ENCODE results near the gene PDE6A. TPM values are rescaled to one million over a fixed set of nuclear protein-coding genes. Genes with fewer than 3 reads are reported as not detected.

The PDE6A gene
- total RNA-seq, 8 experiments from 2014 or later: 0.07 to 0.85 (median 0.27) TPM; not detected in 1

GRCh38 chr5:149820012-149820411, 124.6 kb downstream of the PDE6A start:
- no peak for ATAC-seq (replicated peaks in 6 of 8)
- 75 to 100% (median 90%) methylated on average over 2 of the region's 2 CpGs; no CpG with 5 or more reads in 7 of the 10 experiments for WGBS, 10 experiments
- Histone ChIP-seq H3K27ac (no peak overlapping the region), H3K4me1 (replicated peaks in 1 of 2) (peaks cover 6 to 21% of the 10 kb centered on the region in 2 donors), H3K4me3 (no peak overlapping the region)
- in situ Hi-C loops (cut with MboI; ENCODE audit: low pct_unique_long_range_greater_than_20kb in 2 of 9, low sequenced_read_pairs in 9 of 9, unreplicated experiment in 9 of 9): loop anchor here in 4 of 9 experiments (10.0 kb wide), 2 partner anchors 155 to 185 kb away; no protein-coding TSS in a partner anchor

- Histone ChIP-seq H3K27ac (no peak overlapping the region), H3K4me3 (no peak overlapping the region), H3K4me1 (replicated peaks in 1 of 2) (peaks cover 0 to 12% of the 10 kb centered on the region in 2 donors)
- in situ Hi-C loops (cut with MboI; ENCODE audit: low pct_unique_long_range_greater_than_20kb in 2 of 9, low sequenced_read_pairs in 9 of 9, unreplicated experiment in 9 of 9): loop anchor here in 1 of 9 experiments (10.0 kb wide), 1 partner anchor 173 kb away; no protein-coding TSS in a partner anchor
- WGBS, 10 experiments: 84 to 100% (median 100%) methylated on average over 1 to 4 of the region's 4 CpGs; no CpG with 5 or more reads in 5 of the 10 experiments
- no peak for ATAC-seq (replicated peaks in 6 of 8)
Measured at GRCh38 chr5:149818116-149818515, 126.5 kb downstream of the PDE6A start.

GRCh38 chr5:149817539-149818060, 127.0 kb downstream of the PDE6A start:
- WGBS, 10 experiments: 20 to 100% (median 86%) methylated on average over 1 to 2 of the region's 4 CpGs; no CpG with 5 or more reads in 3 of the 10 experiments
- in situ Hi-C loops (cut with MboI; ENCODE audit: low pct_unique_long_range_greater_than_20kb in 2 of 9, low sequenced_read_pairs in 9 of 9, unreplicated experiment in 9 of 9): loop anchor here in 1 of 9 experiments (10.0 kb wide), 1 partner anchor 173 kb away; no protein-coding TSS in a partner anchor
- peak in 1 of 8 experiments; percentile 20 for ATAC-seq (replicated peaks in 6 of 8)
- no peak overlapping the region for H3K4me3 ChIP-seq
- no peak overlapping the region for H3K27ac ChIP-seq
- peaks cover 0 to 9% of the 10 kb centered on the region in 2 donors for H3K4me1 ChIP-seq (replicated peaks in 1 of 2)

- Histone ChIP-seq H3K4me3 (no peak overlapping the region), H3K27ac (no peak overlapping the region), H3K4me1 (replicated peaks in 1 of 2) (peaks cover 0 to 9% of the 10 kb centered on the region in 2 donors)
- no peak for ATAC-seq (replicated peaks in 6 of 8)
- WGBS, 10 experiments: 80 to 100% (median 93%) methylated on average over 1 to 2 of the region's 2 CpGs; no CpG with 5 or more reads in 7 of the 10 experiments
- in situ Hi-C loops (cut with MboI; ENCODE audit: low pct_unique_long_range_greater_than_20kb in 2 of 9, low sequenced_read_pairs in 9 of 9, unreplicated experiment in 9 of 9): loop anchor here in 1 of 9 experiments (10.0 kb wide), 1 partner anchor 172 kb away; no protein-coding TSS in a partner anchor
Measured at GRCh38 chr5:149816661-149817060, 127.9 kb downstream of the PDE6A start.

- in situ Hi-C loops (cut with MboI; ENCODE audit: low pct_unique_long_range_greater_than_20kb in 2 of 9, low sequenced_read_pairs in 9 of 9, unreplicated experiment in 9 of 9): loop anchor here in 1 of 9 experiments (10.0 kb wide), 1 partner anchor 167 kb away; no protein-coding TSS in a partner anchor
- no peak for ATAC-seq (replicated peaks in 6 of 8)
- H3K4me1 ChIP-seq (replicated peaks in 1 of 2): peaks cover 0 to 9% of the 10 kb centered on the region in 2 donors
- H3K27ac ChIP-seq: no peak overlapping the region
- 61 to 100% (median 87%) methylated on average over 2 to 3 of the region's 3 CpGs for WGBS, 10 experiments
- H3K4me3 ChIP-seq: no peak overlapping the region
Measured at GRCh38 chr5:149811453-149811852, 133.1 kb downstream of the PDE6A start.

GRCh38 chr5:149810856-149811255, 133.7 kb downstream of the PDE6A start:
- ATAC-seq (replicated peaks in 6 of 8): no peak
- WGBS, 10 experiments: 89 to 100% (median 95%) methylated on average over 1 to 6 of the region's 6 CpGs; no CpG with 5 or more reads in 3 of the 10 experiments
- no peak overlapping the region for H3K27ac ChIP-seq
- no peak overlapping the region for H3K4me3 ChIP-seq
- in situ Hi-C loops (cut with MboI; ENCODE audit: low pct_unique_long_range_greater_than_20kb in 2 of 9, low sequenced_read_pairs in 9 of 9, unreplicated experiment in 9 of 9): loop anchor here in 1 of 9 experiments (10.0 kb wide), 1 partner anchor 166 kb away; no protein-coding TSS in a partner anchor
- H3K4me1 ChIP-seq (replicated peaks in 1 of 2): peaks cover 2 to 15% of the 10 kb centered on the region in 2 donors

- in situ Hi-C loops (cut with MboI; ENCODE audit: low pct_unique_long_range_greater_than_20kb in 2 of 9, low sequenced_read_pairs in 9 of 9, unreplicated experiment in 9 of 9): loop anchor here in 1 of 9 experiments (10.0 kb wide), 1 partner anchor 165 kb away; no protein-coding TSS in a partner anchor
Measured at GRCh38 chr5:149809931-149810691, 134.5 kb downstream of the PDE6A start.

GRCh38 chr5:149808264-149808982, 136.2 kb downstream of the PDE6A start:
- in situ Hi-C loops (cut with MboI; ENCODE audit: low pct_unique_long_range_greater_than_20kb in 2 of 9, low sequenced_read_pairs in 9 of 9, unreplicated experiment in 9 of 9): no loop called here
- no peak overlapping the region for H3K4me3 ChIP-seq
- WGBS, 10 experiments: 60 to 100% (median 92%) methylated on average over 1 to 4 of the region's 5 CpGs; no CpG with 5 or more reads in 1 of the 10 experiments
- H3K4me1 ChIP-seq (replicated peaks in 1 of 2): peaks cover 2 to 17% of the 10 kb centered on the region in 2 donors
- no peak overlapping the region for H3K27ac ChIP-seq
- no peak for ATAC-seq (replicated peaks in 6 of 8)

More at GRCh38 chr5:149809931-149810691, 134.5 kb downstream of the PDE6A start:
- 71 to 100% (median 100%) methylated on average over 1 to 5 of the region's 8 CpGs; no CpG with 5 or more reads in 2 of the 10 experiments for WGBS, 10 experiments
- peaks cover 2 to 19% of the 10 kb centered on the region in 2 donors for H3K4me1 ChIP-seq (replicated peaks in 1 of 2)
- no peak overlapping the region for H3K4me3 ChIP-seq
- H3K27ac ChIP-seq: no peak overlapping the region
- no peak for ATAC-seq (replicated peaks in 6 of 8)

Other genes starting within 250 kb of the PDE6A start
- gene PPARGC1B, start 214.5 kb downstream of the PDE6A start, total RNA-seq: 1 to 10 TPM in 7 of 8 experiments, under 1 TPM in 1; 0.58 to 6.4 (median 2.1) TPM
- 10 to 100 TPM in 2 of 8 experiments, 1 to 10 TPM in 6; 6.9 to 17.0 (median 8.1) TPM for gene SLC26A2, start 16.0 kb upstream of the PDE6A start, total RNA-seq
- gene TIGD6, start 55.9 kb upstream of the PDE6A start, total RNA-seq: 1 to 10 TPM; 3.9 to 7.3 (median 5.9) TPM
- 10 to 100 TPM; 16.2 to 46.4 (median 26.1) TPM for gene HMGXB3, start 55.9 kb upstream of the PDE6A start, total RNA-seq
- gene CSF1R, start 141.8 kb upstream of the PDE6A start, total RNA-seq: under 1 TPM; 0.16 to 0.94 (median 0.53) TPM
- gene PDGFRB, start 211.1 kb upstream of the PDE6A start, total RNA-seq: 10 to 100 TPM in 3 of 8 experiments, 1 to 10 TPM in 4, under 1 TPM in 1; 0.38 to 42.4 (median 4.6) TPM
- gene CDX1, start 222.0 kb upstream of the PDE6A start, total RNA-seq: under 1 TPM in 6 of 8 experiments, not detected in 2; 0.05 to 0.84 (median 0.36) TPM
- gene SLC6A7, start 245.3 kb upstream of the PDE6A start, total RNA-seq: 1 to 10 TPM in 1 of 8 experiments, under 1 TPM in 6, not detected in 1; 0.07 to 1.9 (median 0.14) TPM

All from motor neuron (in vitro differentiated cells).